HG02610 (cell line): ENCODE results near the gene NSD2.
A peak's percentile ranks its signal among the peaks of the same experiment; 100 is the strongest.
"Not testable (repeated sequence)": the region's sequence is repeated elsewhere in the genome, so short reads cannot be mapped to it uniquely, and the experiment has no call there.

Experiments used
- ATAC-seq: cut with Tn5 transposase; IDR thresholded peaks from one replicate; pipeline ENCODE4 v1.9.1; 2021; ENCODE audit warnings: mild to moderate bottlenecking, moderate library complexity; ENCODE audit not compliant: unreplicated experiment

NSD2 gene

GRCh38 chr4:1870578-1871443 is at the start of gene NSD2:
TSS of gene NSD2 (plus strand) at chr4:1871393. CDS start at chr4:1900655, 29,262 bp downstream.
- peak; percentile 63 for ATAC-seq

- ATAC-seq, result no peak
Measured at GRCh38 chr4:1821679-1822567, 49.3 kb upstream of the NSD2 start.

DNA sequence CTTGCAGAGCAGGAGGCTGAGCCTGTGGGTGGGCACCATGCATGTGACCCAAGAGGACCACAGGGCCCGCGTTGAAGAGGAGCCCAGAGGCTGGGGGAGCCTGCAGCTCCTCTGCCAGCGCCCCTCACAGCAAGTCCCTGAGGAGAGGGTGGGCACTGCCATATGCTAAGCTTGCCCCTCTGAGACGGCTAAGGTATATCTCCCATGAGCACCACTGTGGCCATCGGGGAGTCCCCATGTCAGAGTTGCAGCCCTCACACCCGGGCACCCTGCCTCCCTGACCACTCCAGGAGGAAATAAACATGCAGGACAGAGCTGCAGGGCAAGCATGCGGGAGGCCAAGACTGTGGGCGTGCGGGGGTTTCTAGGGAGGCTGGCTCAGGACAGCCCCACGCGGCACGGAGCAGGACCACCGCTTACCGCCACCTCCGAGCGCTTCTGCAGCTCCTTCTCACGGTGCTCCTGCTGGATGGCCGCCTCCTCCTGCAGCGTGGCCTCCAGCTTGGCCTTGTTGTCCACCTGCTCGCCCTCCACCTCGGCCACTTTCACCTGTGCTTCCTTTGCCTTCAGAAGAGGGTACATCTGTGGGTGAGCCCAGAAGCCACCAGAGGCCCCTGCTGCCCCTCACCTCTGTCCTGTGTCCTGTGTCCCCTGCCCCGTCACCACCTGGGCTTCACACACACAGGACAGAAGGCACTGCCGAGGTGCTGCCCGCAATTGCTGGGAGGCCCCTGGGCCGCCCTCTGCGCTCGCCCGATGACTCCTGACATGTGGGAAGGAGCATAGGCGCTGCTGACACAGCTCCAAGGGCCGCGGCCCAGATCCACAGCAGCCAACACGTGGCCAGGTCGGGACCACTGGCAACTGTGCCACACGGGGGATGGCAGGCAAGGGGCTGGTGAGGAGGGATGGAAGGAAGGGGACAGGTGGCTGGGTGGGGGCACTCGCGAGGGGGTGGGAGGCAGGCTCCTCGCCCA is 48.3 kb upstream of the NSD2 start:
- ATAC-seq, result no peak

- no peak for ATAC-seq
Measured at GRCh38 chr4:1823545-1823932, 47.7 kb upstream of the NSD2 start.

DNA sequence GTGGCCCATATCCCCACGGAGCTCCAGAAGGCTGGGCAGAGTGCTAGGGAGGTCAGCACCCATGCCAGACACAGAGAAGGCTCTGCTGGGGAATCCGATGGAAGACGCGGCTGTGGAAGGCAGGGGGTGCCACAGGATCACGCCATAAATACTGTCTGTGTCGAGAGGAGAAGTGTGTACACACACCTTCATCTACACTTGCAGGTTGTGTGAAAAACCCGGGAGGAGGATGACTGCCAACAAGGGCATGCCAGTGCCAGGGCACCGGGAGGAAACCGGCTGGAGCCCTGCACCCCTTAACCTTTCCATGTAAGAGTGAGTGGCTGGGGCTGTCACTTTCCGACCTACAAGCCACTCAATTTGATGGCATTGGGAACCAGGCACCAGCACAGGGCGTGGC is 46.4 kb upstream of the NSD2 start:
- ATAC-seq, result no peak

- ATAC-seq, result no peak
Measured at GRCh38 chr4:1825326-1825725, 45.9 kb upstream of the NSD2 start.

- no peak for ATAC-seq
Measured at GRCh38 chr4:1826531-1827350, 44.5 kb upstream of the NSD2 start.

DNA sequence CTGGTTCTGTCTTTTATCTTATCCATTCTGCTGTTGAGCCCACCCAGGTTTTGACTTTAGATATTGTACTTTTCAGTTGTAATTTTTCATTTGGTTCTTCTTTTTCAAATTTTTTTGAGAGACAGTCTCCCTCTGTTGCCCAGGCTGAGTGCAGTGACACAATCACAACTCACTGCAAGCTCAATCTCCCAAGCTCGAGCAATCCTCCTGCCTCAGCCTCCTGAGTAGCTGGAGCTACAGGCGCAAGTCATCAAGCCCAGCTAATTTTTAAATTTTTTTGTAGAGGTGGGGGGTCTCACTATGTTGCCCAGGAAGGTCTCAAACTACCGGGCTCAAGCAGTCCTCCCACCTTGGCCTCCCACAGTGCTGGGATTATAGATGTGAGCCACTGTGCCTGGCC is 41.0 kb upstream of the NSD2 start:
- ATAC-seq, result no peak

DNA sequence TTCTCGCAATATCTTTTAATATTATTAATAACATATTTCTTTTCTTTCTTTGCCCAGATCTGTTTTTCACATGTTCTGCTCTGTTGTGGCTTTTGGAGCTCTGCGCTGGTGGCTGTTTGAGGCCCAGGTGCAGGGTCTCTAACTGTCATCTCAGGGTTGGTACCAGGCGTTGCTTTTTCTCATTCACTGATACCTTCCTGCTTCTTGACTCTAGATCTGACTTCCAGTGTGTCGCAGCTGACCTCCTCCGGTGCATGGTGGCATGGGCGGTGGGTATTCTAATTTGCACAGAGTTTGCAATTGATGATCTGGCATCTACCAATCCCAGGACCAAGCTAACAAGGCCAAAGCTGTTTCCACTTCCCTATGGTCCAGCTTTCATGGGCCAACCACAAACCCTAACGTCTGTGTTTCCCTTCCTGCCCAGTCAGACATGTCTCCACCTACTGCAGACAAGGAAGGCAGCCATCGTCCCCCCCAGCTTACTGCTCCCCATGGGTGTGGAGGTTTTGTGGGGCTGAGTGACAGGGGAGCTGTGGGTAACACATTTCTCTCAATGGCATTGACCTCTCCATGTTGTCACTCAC is 40.5 kb upstream of the NSD2 start:
- ATAC-seq, result no peak

DNA sequence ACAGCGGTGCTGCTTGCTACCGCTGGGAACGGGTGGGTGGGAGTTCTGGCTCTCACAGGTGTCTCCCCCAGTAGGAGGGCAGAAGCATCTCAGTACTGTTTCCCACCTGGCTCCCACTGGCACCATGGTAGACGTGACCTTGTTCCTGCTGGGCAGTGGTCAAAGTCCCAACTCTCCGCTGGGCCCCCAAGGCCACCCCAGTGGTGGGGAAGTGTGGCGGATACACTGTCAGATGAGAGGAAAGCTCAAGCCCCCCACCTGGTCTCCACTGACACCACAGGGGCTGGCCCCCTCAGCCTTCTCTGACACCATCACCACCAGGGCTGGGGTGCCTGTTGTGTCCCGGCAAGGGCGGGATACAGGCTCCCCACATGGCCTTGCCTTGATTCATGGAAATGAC is 39.9 kb upstream of the NSD2 start:
- ATAC-seq, result no peak

DNA sequence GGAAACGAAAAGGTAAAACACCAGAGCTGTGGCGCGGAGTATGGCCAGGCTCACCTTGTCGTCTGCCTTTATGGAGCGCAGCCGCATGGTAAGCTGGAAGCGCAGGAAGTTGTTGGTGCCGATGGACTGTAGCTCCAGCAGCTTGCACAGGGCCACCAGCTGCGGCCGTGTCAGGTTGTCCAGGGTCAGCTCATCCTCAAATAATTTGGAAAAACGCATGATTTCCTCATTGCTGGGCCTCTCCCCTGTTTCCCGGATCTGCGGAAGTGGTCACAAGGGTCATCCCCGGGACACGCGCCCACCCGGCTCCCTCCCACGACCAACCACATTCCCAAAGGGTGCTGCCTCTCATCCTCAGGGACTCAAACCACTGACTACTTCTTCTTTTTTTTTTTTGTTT is 38.5 kb upstream of the NSD2 start:
- ATAC-seq, result no peak

GRCh38 chr4:1833307-1834046 is 37.7 kb upstream of the NSD2 start:
- no peak for ATAC-seq

GRCh38 chr4:1834047-1834775 is 37.0 kb upstream of the NSD2 start:
- ATAC-seq, result peak; percentile 78

DNA sequence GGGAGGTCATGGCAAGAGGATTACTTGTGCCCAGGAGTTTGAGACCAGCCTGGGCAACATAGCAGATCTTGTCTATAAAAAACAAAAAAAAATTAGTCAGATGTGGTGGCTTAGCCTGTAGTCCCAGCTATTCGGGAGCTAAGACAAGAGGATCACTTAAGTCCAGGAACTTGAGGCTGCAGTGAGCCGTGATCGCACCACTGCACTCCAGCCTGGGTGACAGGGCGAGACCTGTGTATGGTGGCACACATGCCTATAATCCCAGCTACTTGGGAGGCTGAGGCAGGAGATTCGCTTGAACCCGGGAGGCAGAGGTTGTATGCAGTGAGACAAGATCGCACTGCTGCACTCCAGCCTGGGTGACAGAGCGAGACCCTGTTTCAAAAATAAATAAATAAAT is 35.4 kb upstream of the NSD2 start:
- ATAC-seq, result not testable (repeated sequence)

DNA sequence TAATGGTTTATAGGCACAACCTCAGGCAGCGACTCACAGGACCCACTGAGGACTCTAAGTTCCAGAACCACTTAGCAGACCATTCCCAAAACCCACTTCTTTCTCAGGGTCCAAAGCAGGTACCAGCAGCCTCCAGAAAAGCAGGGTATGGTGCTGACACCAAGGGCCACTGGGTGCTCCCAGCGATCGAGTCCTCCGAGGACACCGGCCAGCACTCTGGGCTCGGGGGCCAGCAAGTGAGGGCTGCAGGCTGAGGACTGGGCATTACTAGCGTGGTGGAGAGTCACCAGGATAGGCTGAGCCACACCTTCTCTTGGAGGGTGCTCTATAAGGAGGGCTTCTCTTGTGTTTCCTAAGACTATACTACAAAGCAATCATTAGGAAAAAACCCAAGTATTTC is 34.5 kb upstream of the NSD2 start:
- no peak for ATAC-seq

- no peak for ATAC-seq
Measured at GRCh38 chr4:1837069-1837468, 34.1 kb upstream of the NSD2 start.

DNA sequence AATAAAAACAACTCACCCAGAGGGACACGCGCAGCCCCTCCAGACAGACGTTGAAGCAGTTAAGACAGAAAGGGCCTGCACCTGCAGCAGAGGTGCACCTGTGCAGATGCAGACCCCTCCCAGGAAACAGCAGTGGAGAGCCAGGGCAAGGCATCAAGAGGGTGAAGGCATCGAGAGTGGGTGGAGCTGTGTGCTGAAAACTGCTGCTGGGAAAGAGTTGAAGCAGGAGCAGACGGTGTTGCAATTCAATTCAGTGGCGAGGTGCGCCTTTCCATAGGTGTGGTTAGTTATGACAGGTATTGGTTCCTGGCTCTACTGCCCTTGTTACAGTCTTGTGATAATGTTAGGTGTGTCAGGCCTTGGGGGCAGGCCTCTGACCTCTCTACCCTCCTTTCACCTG is 31.9 kb upstream of the NSD2 start:
- ATAC-seq, result no peak

- ATAC-seq, result no peak
Measured at GRCh38 chr4:1841201-1841886, 29.8 kb upstream of the NSD2 start.
